ENCODE data around the gene C1QTNF9.

GRCh38 chr13:24360106-24360505 is 50.7 kb downstream of the C1QTNF9 start:
- no peak for TF ChIP-seq CTCF (IDR thresholded peaks at IDR 0.05; ENCODE audit: low read depth, low read length, missing input control)
- no peak for TF ChIP-seq SP1 (IDR thresholded peaks at IDR 0.05)
- no peak for TF ChIP-seq GABPA (IDR thresholded peaks at IDR 0.05 in 1 of 2, conservative IDR thresholded peaks at IDR 0.05 in 1 of 2)
- TF ChIP-seq EGR1 (IDR thresholded peaks at IDR 0.05; ENCODE audit: low read depth in 2 of 2): no peak

Measured in liver (tissue), 3 donors.